A673 (cell line): Measurements from ENCODE around the gene MNS1. TPM values are rescaled to one million over a fixed set of nuclear protein-coding genes. Genes with fewer than 3 reads are reported as not detected.

Source experiments
- BruUV-seq: library from RNA; stranded (reverse); fragments of 400-500 nt; replicated peaks from 2 replicates; lab custom pipeline; 2021; lab: Mats Ljungman, UMichigan
- CTCF ChIA-PET: fragments of 300-600 bp; sonication (Branson Sonifier 250); formaldehyde crosslinking; loops from one replicate; lab custom pipeline; 2022; ENCODE audit warnings: antibody characterized with exemption; lab: Charles Lee
- POLR2A ChIA-PET: fragments of 300-600 bp; sonication (Branson Sonifier 250); formaldehyde crosslinking; loops from one replicate; lab custom pipeline; 2022; ENCODE audit warnings: antibody characterized with exemption; ENCODE audit not compliant: low non-redundant PET; lab: Charles Lee
- DNase-seq: peaks from one replicate; pipeline ENCODE4 v3.0.0-alpha.2; 2015; ENCODE audit warnings: low spot score
- H3K27ac ChIP-seq: fragments of 200-600 bp; sonication (generic); 2 replicates; pipeline ENCODE4 v1.5.1; 2016; ENCODE audit warnings: mixed run types, low read depth, mild to moderate bottlenecking, mixed read lengths, antibody characterized with exemption, low read length; ENCODE audit not compliant: poor library complexity, severe bottlenecking
- H3K27me3 ChIP-seq: fragments of 200-600 bp; sonication (generic); replicated peaks from 2 replicates; pipeline ENCODE4 v1.6.1; 2017; ENCODE audit warnings: mixed run types, low read depth, mild to moderate bottlenecking, mixed read lengths, antibody characterized with exemption, low read length; ENCODE audit not compliant: insufficient read depth, poor library complexity
- H3K36me3 ChIP-seq: fragments of 200-600 bp; sonication (generic); 2 replicates; pipeline ENCODE4 v1.6.1; 2016; ENCODE audit warnings: mixed run types, mild to moderate bottlenecking, mixed read lengths, antibody characterized with exemption, low read length; ENCODE audit not compliant: insufficient read depth, poor library complexity, severe bottlenecking
- H3K4me1 ChIP-seq: fragments of 200-600 bp; sonication (generic); 2 replicates; pipeline ENCODE4 v1.6.1; 2017; ENCODE audit warnings: mixed run types, mild to moderate bottlenecking, mixed read lengths, antibody characterized with exemption, low read length; ENCODE audit not compliant: insufficient read depth, poor library complexity, severe bottlenecking
- H3K4me3 ChIP-seq: fragments of 200-600 bp; sonication (generic); 2 replicates; pipeline ENCODE4 v1.5.1; 2016; ENCODE audit warnings: low read depth, mixed run types, mild to moderate bottlenecking, mixed read lengths, low read length; ENCODE audit not compliant: poor library complexity, severe bottlenecking
- H3K9me3 ChIP-seq: fragments of 200-600 bp; sonication (generic); 2 replicates; pipeline ENCODE4 v1.6.1; 2016; ENCODE audit warnings: mixed run types, low read depth, mild to moderate bottlenecking, mixed read lengths, antibody characterized with exemption, low read length; ENCODE audit not compliant: poor library complexity, severe bottlenecking
- CTCF ChIP-seq: fragments of 300-800, 200-600 bp; sonication (generic); conservative IDR thresholded peaks from 2 replicates; pipeline ENCODE4 v1.5.1; 2017; ENCODE audit warnings: low read depth, mild to moderate bottlenecking, antibody characterized with exemption, low read length, moderate library complexity, mixed read lengths
- EZH2 ChIP-seq: fragments of 200-600 bp; sonication (generic); IDR thresholded peaks from 2 replicates; pipeline ENCODE4 v1.6.1; 2017; ENCODE audit warnings: borderline replicate concordance, low read depth, mild to moderate bottlenecking, mixed read lengths, antibody characterized with exemption, low read length; ENCODE audit not compliant: poor library complexity, severe bottlenecking
- intact Hi-C: fragments of 100-400 bp; cut with micrococcal nuclease; formaldehyde crosslinking; loops from one replicate; pipeline ENCODE4 v1.10.0; 2022; ENCODE audit not compliant: unreplicated experiment
- total RNA-seq: library from RNA; stranded (reverse); gene quantifications from 2 replicates; pipeline ENCODE4 v1.2.3, GENCODE V29; 2021

MNS1 gene
- total RNA-seq, 1 experiment from 2014 or later, result 28.7 TPM

- DNase-seq, result peak; percentile 35
- ChIA-PET CTCF (no interaction called here), POLR2A (no interaction called here)
- H3K9me3 ChIP-seq, result no peaks in the 10 kb centered on the region
- BruUV-seq, result no TSS peak
- peak overlapping the region; percentile 27 for H3K4me3 ChIP-seq
- no peaks in the 10 kb centered on the region for H3K36me3 ChIP-seq
- H3K27me3 ChIP-seq, result no peaks in the 10 kb centered on the region
- H3K27ac ChIP-seq, result no peak overlapping the region
- peaks cover 17% of the 10 kb centered on the region for H3K4me1 ChIP-seq
- intact Hi-C loops, result no loop called here
- no peak for TF ChIP-seq EZH2
- no peak for TF ChIP-seq CTCF
Observed at GRCh38 chr15:56468401-56468800, 3.5 kb upstream of the MNS1 start.

GRCh38 chr15:56467616-56468015 is 2.7 kb upstream of the MNS1 start:
- H3K36me3 ChIP-seq, result no peaks in the 10 kb centered on the region
- ChIA-PET POLR2A (no interaction called here), CTCF (no interaction called here)
- intact Hi-C loops, result no loop called here
- H3K27me3 ChIP-seq, result no peaks in the 10 kb centered on the region
- no peak for DNase-seq
- no TSS peak for BruUV-seq
- H3K4me1 ChIP-seq, result peaks cover 17% of the 10 kb centered on the region
- no peak overlapping the region for H3K4me3 ChIP-seq
- TF ChIP-seq CTCF (no peak), EZH2 (no peak)
- H3K27ac ChIP-seq, result no peak overlapping the region
- no peaks in the 10 kb centered on the region for H3K9me3 ChIP-seq

- H3K27ac ChIP-seq, result no peak overlapping the region
- no peak overlapping the region for H3K4me3 ChIP-seq
- TF ChIP-seq EZH2 (no peak), CTCF (no peak)
- no peak for DNase-seq
- H3K4me1 ChIP-seq, result peaks cover 16% of the 10 kb centered on the region
- H3K27me3 ChIP-seq, result no peaks in the 10 kb centered on the region
- POLR2A ChIA-PET, result no interaction called here
- H3K9me3 ChIP-seq, result no peaks in the 10 kb centered on the region
- peaks cover 6% of the 10 kb centered on the region for H3K36me3 ChIP-seq
- CTCF ChIA-PET, result no interaction called here
- no TSS peak for BruUV-seq
- intact Hi-C loops, result no loop called here
Observed at GRCh38 chr15:56460947-56461346, 4.0 kb downstream of the MNS1 start.
